Heart right ventricle (tissue), 16 donors: ENCODE data around the gene SKP2. TPM values are rescaled to one million over a fixed set of nuclear protein-coding genes. Genes with fewer than 3 reads are reported as not detected.

ENCODE experiments used
- ATAC-seq, 8 donors: fragments of 200-7000 bp; cut with Tn5 transposase; one replicate each; pipeline ENCODE4 v1.9.1; 2020; ENCODE audit warnings: mild to moderate bottlenecking in 8 of 8, moderate library complexity in 8 of 8, moderate number of reproducible peaks in 1 of 8
- DNase-seq, 2 donors: peaks; one replicate each; pipeline ENCODE4 v3.0.0-alpha.2; 2020
- H3K27ac ChIP-seq, 10 donors: fragments of 200-600 bp; sonication (generic) in 2 of 10; one replicate each; pipeline versions ENCODE4 v1.5.0 to v1.8.0; 2020 to 2022; ENCODE audit warnings: mild to moderate bottlenecking in 3 of 10
- H3K27me3 ChIP-seq, 7 donors: fragments of 200-600 bp; one replicate each; pipeline ENCODE4 v1.8.0; 2021 to 2022; ENCODE audit warnings: mild to moderate bottlenecking in 2 of 7
- H3K36me3 ChIP-seq, 9 donors: fragments of 200-600 bp; sonication (generic) in 1 of 9; one replicate each; pipeline versions ENCODE4 v1.5.0 to v1.8.0; 2020 to 2022; ENCODE audit warnings: mild to moderate bottlenecking in 2 of 9
- H3K4me1 ChIP-seq, 9 donors: fragments of 200-600 bp; sonication (generic) in 1 of 9; one replicate each; pipeline versions ENCODE4 v1.5.0 to v1.8.0; 2020 to 2022; ENCODE audit warnings: mild to moderate bottlenecking in 4 of 9
- H3K4me3 ChIP-seq, 10 donors: fragments of 200-600 bp; sonication (generic) in 2 of 10; one replicate each; pipeline versions ENCODE4 v1.5.0 to v1.8.0; 2020 to 2022; ENCODE audit warnings: mild to moderate bottlenecking in 7 of 10, moderate library complexity in 2 of 10
- H3K9me3 ChIP-seq, 11 donors: fragments of 200-600 bp in 10 of 11; sonication (generic) in 2 of 11; one replicate each; pipeline versions ENCODE4 v1.5.0 to v1.8.0; 2013 to 2022; ENCODE audit warnings: mild to moderate bottlenecking in 2 of 11, control low read depth in 1 of 11, moderate library complexity in 1 of 11
- CTCF ChIP-seq, 9 donors: fragments of 200-600 bp; sonication (generic) in 2 of 9; IDR thresholded peaks; one replicate each; pipeline versions ENCODE4 v1.5.0 to v1.8.0; 2021 to 2022; ENCODE audit warnings: antibody characterized with exemption in 9 of 9, mild to moderate bottlenecking in 5 of 9, moderate library complexity in 1 of 9
- WGBS, 2 donors: extraction: QIAGEN DNeasy Blood & Tissue Kit; methylation state at CpG; one replicate each; pipeline ENCODE4 v1.1.7; 2013; ENCODE audit warnings: inconsistent platforms in 1 of 2; 5-methylcytosine and 5-hydroxymethylcytosine counted together
- intact Hi-C, 10 donors: fragments of 100-400 bp; cut with DNase I; formaldehyde crosslinking; loops; one replicate each; pipeline versions ENCODE4 v1.11.1 to v1.14.2; 2022
- polyA plus RNA-seq, 2 donors: library from polyadenylated mRNA; stranded (reverse); fragments of 200-250 nt; gene quantifications; one replicate each; pipeline ENCODE4 v1.2.3, GENCODE V29; 2013
- total RNA-seq, 10 donors: library from RNA; stranded (reverse); fragmentation: NEBNext Ultra II Directional in 3 of 10; extraction: Animal tissue kit (Norgen Biotek cat#: 25700) in 3 of 10; gene quantifications; one replicate each; pipeline versions ENCODE4 v1.2.1 to v1.2.4, GENCODE V29; 2021 to 2023
- donor health status: Arrhythmogenic right ventricular cardiomyopathy.
- donor health status: ischemic (EF 13 %, LVEDD 7.1; RV severe dilation, severe dysfunction).
- donor health status: healthy with polysubstance abuse.
- donor health status: DM: no; HTN: yes; CAD: no.
- donor health status: DM: no; HTN: no; CAD: no.
- donor health status: ischemic (EF 25% LVEDD 6.9; RV normal size, moderate dysfunction).
- donor health status: ischemic (EF 25% LVEDD 5.7; RV mildly dilated, moderate dysfunction).
- donor health status: healthy.
- donor health status: DM: yes; HTN: yes; CAD: no.
- donor health status: Ischemic cardiomyopathy.
- donor health status: ischemic (EF 35%, LVEDD 5.7; RV mildly dilated, moderate dysfunction).
- donor health status: nonischemic (EF 11% LVEDD 7.7; RV severe dilation, severe dysfunction).
- donor health status: DM: yes; HTN: yes; CAD: no.
- donor health status: PGD.
- donor health status: ischemic (EF 29% LVEDD 5.4; RV normal size, mild dysfunction).
- donor health status: nonischemic (EF 23%, LVEDD 6.1; RV moderate dilation, normal function).

SKP2 gene
- total and polyA plus RNA-seq, 12 donors = 1.5 to 9.5 (median 5.2) TPM

DNA sequence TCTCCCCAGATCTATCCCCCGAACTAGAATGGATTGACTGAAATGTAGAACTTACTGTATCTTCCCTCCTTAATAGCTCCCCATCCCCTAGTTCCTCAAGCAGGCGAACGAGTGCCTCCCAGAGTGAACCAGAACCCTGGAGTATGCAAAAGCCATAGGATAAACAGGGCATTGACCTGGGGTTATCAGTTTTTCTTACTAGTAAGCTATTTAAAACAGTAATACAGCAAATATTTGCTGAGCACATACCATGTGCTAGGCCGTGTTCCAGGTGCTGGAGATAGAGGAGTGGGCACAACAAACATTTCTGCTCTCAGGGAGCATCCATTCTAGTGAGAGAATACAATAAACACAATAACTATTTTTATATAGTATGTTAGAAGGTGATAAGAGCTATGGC, 1.8 kb downstream of the SKP2 start:
- intact Hi-C loops = loop anchor here in 2 of 10 donors (5.0 kb wide), 1 partner anchor 89 kb away; the partner anchor contains the start of gene NADK2 (in 2 of the 2)
- peaks cover 2 to 57% (median 44%) of the 10 kb centered on the region in 9 donors for H3K4me1 ChIP-seq
- no peaks in the 10 kb centered on the region for H3K27me3 ChIP-seq

GRCh38 chr5:36155291-36155690, 3.4 kb downstream of the SKP2 start:
- ATAC-seq (no peak), DNase-seq (no peak)
- Histone ChIP-seq H3K9me3 (no peaks in the 10 kb centered on the region), H3K27ac (no peak overlapping the region), H3K36me3 (peaks cover 0 to 71% (median 6%) of the 10 kb centered on the region in 9 donors), H3K27me3 (no peaks in the 10 kb centered on the region), H3K4me1 (peaks cover 2 to 46% (median 36%) of the 10 kb centered on the region in 9 donors), H3K4me3 (no peak overlapping the region)
- no peak for TF ChIP-seq CTCF (IDR thresholded peaks at IDR 0.05)
- WGBS, 2 donors = 62 to 78% methylated on average over 7 of the region's 7 CpGs
- intact Hi-C loops = no loop called here

More for the DNA sequence above, 1.8 kb downstream of the SKP2 start:
- no peaks in the 10 kb centered on the region for H3K9me3 ChIP-seq
- WGBS, 2 donors = 70 to 82% methylated on average over 4 of the region's 4 CpGs
- no peak for DNase-seq
- H3K27ac ChIP-seq = no peak overlapping the region
- H3K4me3 ChIP-seq = no peak overlapping the region
- no peak for ATAC-seq
- no peak for TF ChIP-seq CTCF (IDR thresholded peaks at IDR 0.05)
- H3K36me3 ChIP-seq = peaks cover 0 to 56% (median 6%) of the 10 kb centered on the region in 9 donors

GRCh38 chr5:36156121-36156601, 4.2 kb downstream of the SKP2 start:
- TF ChIP-seq CTCF (IDR thresholded peaks at IDR 0.05) = no peak
- intact Hi-C loops = no loop called here
- Histone ChIP-seq H3K27ac (no peak overlapping the region), H3K9me3 (no peaks in the 10 kb centered on the region), H3K4me1 (peaks cover 2 to 38% (median 30%) of the 10 kb centered on the region in 9 donors), H3K27me3 (no peaks in the 10 kb centered on the region), H3K36me3 (peaks cover 0 to 80% (median 6%) of the 10 kb centered on the region in 9 donors), H3K4me3 (no peak overlapping the region)
- WGBS, 2 donors = 43 to 51% methylated on average over 4 of the region's 4 CpGs
- DNase-seq (no peak), ATAC-seq (no peak)

DNA sequence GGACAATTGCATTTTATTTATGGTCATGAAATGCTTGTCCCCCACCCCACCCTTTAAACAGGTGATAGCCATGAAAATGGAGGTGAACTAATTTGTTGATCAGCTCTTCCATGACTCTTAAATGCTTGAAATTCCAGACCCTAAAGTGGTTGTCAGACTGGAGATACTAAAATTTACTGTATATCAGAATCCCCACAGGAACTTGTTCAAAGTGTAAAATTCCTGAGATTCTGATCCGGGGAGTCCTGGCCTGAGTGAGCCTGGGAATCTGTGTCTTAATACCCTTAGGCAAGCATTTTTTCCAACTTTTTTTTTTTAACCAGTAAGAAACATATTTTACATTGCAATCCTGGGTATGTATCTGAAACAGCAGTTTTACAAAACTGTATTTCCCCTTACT, 4.7 kb downstream of the SKP2 start:
- WGBS, 2 donors = 41 to 45% methylated on average over 1 of the region's 1 CpG
- TF ChIP-seq CTCF (IDR thresholded peaks at IDR 0.05) = no peak
- Histone ChIP-seq H3K27ac (no peak overlapping the region), H3K36me3 (peaks cover 0 to 85% (median 8%) of the 10 kb centered on the region in 9 donors), H3K4me1 (peaks cover 2 to 38% (median 30%) of the 10 kb centered on the region in 9 donors), H3K4me3 (no peak overlapping the region), H3K9me3 (no peaks in the 10 kb centered on the region), H3K27me3 (no peaks in the 10 kb centered on the region)
- intact Hi-C loops = no loop called here
- no peak for DNase-seq
- ATAC-seq = no peak
